K562 (cell line): ENCODE measurements around the gene PRPS2. TPM values are rescaled to one million over a fixed set of nuclear protein-coding genes. Genes with fewer than 3 reads are reported as not detected.

Experiments used
- ATAC-seq: fragments of 200-7000 bp; cut with Tn5 transposase; 3 replicates; pipeline ENCODE4 v1.9.1; 2020; ENCODE audit warnings: moderate library complexity
- BruUV-seq: library from RNA; stranded (reverse); fragments of 400-500 nt; replicated peaks from 2 replicates; lab custom pipeline; 2021; lab: Mats Ljungman, UMichigan
- CTCF ChIA-PET: fragments of 300-600 bp; formaldehyde crosslinking; extraction: SDS; loops from one replicate; lab custom pipeline; 2021; ENCODE audit warnings: low intra/inter-chr PET ratio; lab: Yijun Ruan, JAX
- POLR2A ChIA-PET: fragments of 300-600, 350-650 bp; sonication (Branson Sonifier 250); formaldehyde crosslinking; extraction: SDS; loops from one replicate; lab custom pipeline; 2021; ENCODE audit warnings: antibody characterized with exemption, inconsistent platforms; lab: Yijun Ruan, JAX
- DNase-seq, 4 experiments: peaks; one replicate each; pipeline versions ENCODE4 v3.0.0 to v3.0.0-alpha.2; 2011 to 2018; ENCODE audit warnings: low spot score in 3 of 4, mixed read lengths in 3 of 4; ENCODE audit errors: extremely low read depth in 1 of 4
- FAIRE-seq: peaks from 2 replicates; lab custom pipeline; 2011; peaks lifted over from hg19 to GRCh38; lab: Jason Lieb, UNC
- H2AFZ ChIP-seq: 2 replicates; pipeline ENCODE4 v1.6.0; 2011; ENCODE audit warnings: low read depth, low read length, control low read depth, inconsistent platforms
- H3K27ac ChIP-seq: fragments of 200-600 bp; 3 replicates; pipeline ENCODE4 v1.8.0; 2011; ENCODE audit warnings: low read depth, mild to moderate bottlenecking, control low read depth, inconsistent platforms, low read length, moderate library complexity, mixed read lengths; ENCODE audit errors: extremely low read depth
- H3K27me3 ChIP-seq, 2 experiments: fragments of 300-600 bp in 1 of 2; 2 replicates in 1 of 2; 3 replicates in 1 of 2; pipeline versions ENCODE4 v1.6.0 to v1.8.0; 2011; ENCODE audit warnings: inconsistent platforms in 2 of 2, low read length in 2 of 2, mild to moderate bottlenecking in 1 of 2, mixed read lengths in 1 of 2, moderate library complexity in 1 of 2; ENCODE audit not compliant: control insufficient read depth in 2 of 2, insufficient read depth in 2 of 2
- H3K36me3 ChIP-seq: fragments of 300-600 bp; 3 replicates; pipeline ENCODE4 v1.8.0; 2011; ENCODE audit warnings: mild to moderate bottlenecking, low read length, inconsistent platforms; ENCODE audit not compliant: control insufficient read depth, insufficient read depth
- H3K4me1 ChIP-seq, 2 experiments: fragments of 200-600 bp in 1 of 2; replicated peaks in 1 of 2; 2 replicates in 1 of 2; 3 replicates in 1 of 2; pipeline versions ENCODE4 v1.5.1 to v1.8.0; 2011; ENCODE audit warnings: inconsistent platforms in 2 of 2, low read length in 2 of 2, mild to moderate bottlenecking in 1 of 2, mixed read lengths in 1 of 2, moderate library complexity in 1 of 2; ENCODE audit not compliant: control insufficient read depth in 2 of 2, insufficient read depth in 2 of 2
- H3K4me2 ChIP-seq: 2 replicates; pipeline ENCODE4 v1.6.1; 2011; ENCODE audit warnings: low read length, control low read depth, inconsistent platforms, mixed read lengths; ENCODE audit not compliant: insufficient read depth
- H3K4me3 ChIP-seq: fragments of 200-600 bp; sonication (generic), shearing (Covaris generic); 2 replicates; pipeline ENCODE4 v1.5.1; 2016; ENCODE audit warnings: control low read depth, inconsistent platforms
- H3K79me2 ChIP-seq: fragments of 200-600 bp; 3 replicates; pipeline ENCODE4 v1.8.0; 2011; ENCODE audit warnings: low read length, inconsistent platforms; ENCODE audit not compliant: control insufficient read depth, insufficient read depth
- H3K9ac ChIP-seq, 2 experiments: 2 replicates each; pipeline versions ENCODE4 v1.6.0 to v1.6.1; 2011; ENCODE audit warnings: low read depth in 2 of 2, low read length in 2 of 2, control low read depth in 1 of 2, inconsistent platforms in 1 of 2, mild to moderate bottlenecking in 1 of 2, mixed read lengths in 1 of 2; ENCODE audit not compliant: insufficient read depth in 1 of 2
- H3K9me1 ChIP-seq: one replicate; pipeline ENCODE4 v1.6.0; 2011; ENCODE audit warnings: inconsistent platforms, mild to moderate bottlenecking, low read length, moderate library complexity; ENCODE audit not compliant: control insufficient read depth, insufficient read depth
- H3K9me3 ChIP-seq: replicated peaks from 2 replicates; pipeline ENCODE4 v1.5.1; 2011; ENCODE audit warnings: low read depth, low read length, inconsistent platforms; ENCODE audit not compliant: control insufficient read depth, insufficient read depth
- H4K20me1 ChIP-seq: replicated peaks from 2 replicates; pipeline ENCODE4 v1.6.1; 2011; ENCODE audit warnings: low read length, inconsistent platforms, mixed read lengths; ENCODE audit not compliant: control insufficient read depth, insufficient read depth
- BHLHE40 ChIP-seq: IDR thresholded peaks from 2 replicates; pipeline ENCODE4 v1.6.1; 2011; ENCODE audit warnings: low read length, improper control_type of control experiment
- ESRRA ChIP-seq: fragments of 450-650 bp; IDR thresholded peaks from 2 replicates; pipeline ENCODE4 v1.6.1; 2014; ENCODE audit warnings: low read depth, mild to moderate bottlenecking, moderate library complexity, borderline replicate concordance
- FOXK2 ChIP-seq, 2 experiments: fragments of 450-650 bp; IDR thresholded peaks in 1 of 2; conservative IDR thresholded peaks in 1 of 2; 2 replicates each; pipeline ENCODE4 v1.6.1; 2016; ENCODE audit warnings: low read depth in 2 of 2, mild to moderate bottlenecking in 1 of 2
- GABPB2 ChIP-seq: fragments of 250-450 bp; sonication (Bioruptor Pico); conservative IDR thresholded peaks from 2 replicates; pipeline ENCODE4 v1.5.1; 2021; ENCODE audit warnings: mild to moderate bottlenecking
- HLTF ChIP-seq: fragments of 450-650 bp; IDR thresholded peaks from 2 replicates; pipeline ENCODE4 v1.6.1; 2016
- ILK ChIP-seq: fragments of 450-650 bp; IDR thresholded peaks from 2 replicates; pipeline ENCODE4 v1.6.1; 2016; ENCODE audit warnings: missing genetic modification characterization, low read depth, mild to moderate bottlenecking, missing compliant biosample characterization, moderate library complexity, borderline replicate concordance
- NFIX ChIP-seq: fragments of 250-450 bp; sonication (Bioruptor Pico); IDR thresholded peaks from 2 replicates; pipeline ENCODE4 v1.4.0; 2020; ENCODE audit warnings: low read depth, mild to moderate bottlenecking, moderate library complexity
- PHF20 ChIP-seq: fragments of 450-650 bp; IDR thresholded peaks from 2 replicates; pipeline ENCODE4 v1.6.1; 2018; ENCODE audit not compliant: partially characterized antibody
- POLR2G ChIP-seq: fragments of 200-400 bp; formaldehyde crosslinking; IDR thresholded peaks from 2 replicates; pipeline ENCODE4 v1.6.1; 2017; ENCODE audit warnings: low read depth, mild to moderate bottlenecking, antibody characterized with exemption, low read length, moderate library complexity
- POLR3G ChIP-seq: IDR thresholded peaks from 2 replicates; pipeline ENCODE4 v1.6.1; 2011; ENCODE audit not compliant: insufficient read length, insufficient replicate concordance; ENCODE audit errors: extremely low read depth
- STAG1 ChIP-seq: sonication (generic); formaldehyde crosslinking; IDR thresholded peaks from 2 replicates; pipeline ENCODE4 v1.5.0; 2020; ENCODE audit warnings: missing genetic modification reagents, borderline replicate concordance
- XRCC4 ChIP-seq: IDR thresholded peaks from one replicate; pipeline ENCODE4 v1.6.1; 2011; ENCODE audit not compliant: insufficient read depth, insufficient read length; ENCODE audit errors: extremely low read depth
- XRCC5 ChIP-seq: fragments of 200-400 bp; formaldehyde crosslinking; IDR thresholded peaks from 2 replicates; pipeline ENCODE4 v1.6.1; 2017; ENCODE audit warnings: low read depth, mild to moderate bottlenecking, low read length
- WGBS: fragments of 100-300 bp; shearing (Covaris generic); methylation state at CpG from one replicate; pipeline ENCODE4 v1.1.6; 2016; ENCODE audit warnings: low coverage, mixed read lengths; ENCODE audit not compliant: insufficient coverage; ENCODE audit errors: missing lambda C conversion rate; 5-methylcytosine and 5-hydroxymethylcytosine counted together
- in situ Hi-C: fragments of 300-500 bp; cut with MboI; formaldehyde crosslinking; loops from 4 replicates; pipeline ENCODE4 v1.15.0; 2018; ENCODE audit warnings: inconsistent platforms, mixed read lengths
- intact Hi-C: fragments of 100-400 bp; cut with micrococcal nuclease; formaldehyde crosslinking; loops from 2 replicates; pipeline ENCODE4 v1.14.2; 2022
- polyA plus RNA-seq, 8 experiments: library from polyadenylated mRNA; depleted of rRNA in 4 of 8; stranded (reverse) in 5 of 8; unstranded in 3 of 8; fragments of >200 nt; fragmentation: Nextera tagmentation in 2 of 8; fragmentation: Illumina TruSeq in 1 of 8; extraction: Ambion mirVana in 2 of 8; extraction: Trizol in 1 of 8; gene quantifications; 2 replicates each; pipeline versions ENCODE4 v1.2.1 to v1.2.3, GENCODE V29; 2011 to 2014; ENCODE audit warnings: inconsistent platforms in 1 of 8, missing spikeins in 1 of 8
- total RNA-seq, 7 experiments: library from RNA; depleted of rRNA in 6 of 7; stranded (reverse); fragments of >200 nt in 6 of 7; fragmentation: Illumina TruSeq in 2 of 7; extraction: Trizol in 2 of 7; gene quantifications; 2 replicates each; pipeline versions ENCODE4 v1.2.1 to v1.2.3, GENCODE V29; 2011 to 2021; ENCODE audit warnings: low replicate concordance in 1 of 7
- TF ChIP-seq, protein P1 (sequence below): sonication (generic); formaldehyde crosslinking; IDR thresholded peaks from 2 replicates; pipeline ENCODE4 v1.8.1; 2023; ENCODE audit warnings: mild to moderate bottlenecking, missing genetic modification reagents, moderate library complexity

Gene PRPS2
- total and polyA plus RNA-seq, 9 of the 15 experiments (the other 6 are each of a cell fraction or from before 2014, with no cell fraction given), result 50.3 to 85.0 (median 62.1) TPM

- no peaks in the 10 kb centered on the region for H3K9me1 ChIP-seq
- H3K27ac ChIP-seq, result no peak overlapping the region
- no peaks in the 10 kb centered on the region for H3K4me1 ChIP-seq
- 0% methylated on average over 2 of the region's 2 CpGs for WGBS
- DNase-seq (no peak), FAIRE-seq (no peak), ATAC-seq (no peak)
- H2AFZ ChIP-seq, result no peak overlapping the region
- H3K9me3 ChIP-seq, result no peaks in the 10 kb centered on the region
- H3K36me3 ChIP-seq, result no peaks in the 10 kb centered on the region
- in situ Hi-C loops, result no loop called here
- CTCF ChIA-PET, result no interaction called here
- H3K79me2 ChIP-seq, result no peaks in the 10 kb centered on the region
- H3K4me3 ChIP-seq, result no peak overlapping the region
- TF ChIP-seq, protein P1, sequence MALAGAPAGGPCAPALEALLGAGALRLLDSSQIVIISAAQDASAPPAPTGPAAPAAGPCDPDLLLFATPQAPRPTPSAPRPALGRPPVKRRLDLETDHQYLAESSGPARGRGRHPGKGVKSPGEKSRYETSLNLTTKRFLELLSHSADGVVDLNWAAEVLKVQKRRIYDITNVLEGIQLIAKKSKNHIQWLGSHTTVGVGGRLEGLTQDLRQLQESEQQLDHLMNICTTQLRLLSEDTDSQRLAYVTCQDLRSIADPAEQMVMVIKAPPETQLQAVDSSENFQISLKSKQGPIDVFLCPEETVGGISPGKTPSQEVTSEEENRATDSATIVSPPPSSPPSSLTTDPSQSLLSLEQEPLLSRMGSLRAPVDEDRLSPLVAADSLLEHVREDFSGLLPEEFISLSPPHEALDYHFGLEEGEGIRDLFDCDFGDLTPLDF (CRISPR knock-in tag), result no peak
- TF ChIP-seq STAG1, result no peak
- TF ChIP-seq GABPB2 (CRISPR knock-in tag), result no peak
- no peak for TF ChIP-seq FOXK2 (conservative IDR thresholded peaks at IDR 0.05 in 1 of 2, IDR thresholded peaks at IDR 0.05 in 1 of 2; ENCODE audit: low read depth in 2 of 2)
- no peak for TF ChIP-seq POLR2G
- TF ChIP-seq HLTF, result no peak
- TF ChIP-seq BHLHE40, result no peak
- TF ChIP-seq ESRRA, result no peak
- no peak for TF ChIP-seq XRCC4
- TF ChIP-seq POLR3G, result no peak
- TF ChIP-seq NFIX, result no peak
- no peak for TF ChIP-seq ILK (tag)
- TF ChIP-seq PHF20, result no peak
- no peak for TF ChIP-seq XRCC5
- TF ChIP-seq, all 486 proteins: peak for 0
- Histone ChIP-seq H3K27me3 (peaks cover 0 to 4% of the 10 kb centered on the region in 2 experiments; a peak in 2 of 5 replicates), H3K4me2 (no peak overlapping the region), H4K20me1 (no peaks in the 10 kb centered on the region), H3K9ac (no peak overlapping the region)
- BruUV-seq, result no TSS peak
- POLR2A ChIA-PET, result no interaction called here
- intact Hi-C loops, result no loop called here
Observed at GRCh38 chrX:12843061-12843667, 52.0 kb downstream of the PRPS2 start.
